Nephron progenitor cell (in vitro differentiated cells): ENCODE data around the gene CCDC85C.

Experiments
- DNase-seq: peaks from one replicate; pipeline ENCODE4 v3.0.0; 2021
- H3K27ac Mint-ChIP-seq: 2 replicates; pipeline ENCODE4 v1.8.0; 2021; ENCODE audit warnings: mild to moderate bottlenecking, moderate library complexity, mixed read lengths
- H3K27me3 Mint-ChIP-seq: 2 replicates; pipeline ENCODE4 v1.8.0; 2021; ENCODE audit warnings: mild to moderate bottlenecking, low read depth, mixed read lengths; ENCODE audit not compliant: poor library complexity
- H3K36me3 Mint-ChIP-seq: 2 replicates; pipeline ENCODE4 v1.8.0; 2021; ENCODE audit warnings: low read depth, mixed read lengths
- H3K4me1 Mint-ChIP-seq: 2 replicates; pipeline ENCODE4 v1.8.0; 2021; ENCODE audit warnings: mixed read lengths
- H3K4me3 Mint-ChIP-seq: 2 replicates; pipeline ENCODE4 v1.8.0; 2021; ENCODE audit warnings: mild to moderate bottlenecking, moderate library complexity, mixed read lengths
- H3K9me3 Mint-ChIP-seq: 2 replicates; pipeline ENCODE4 v1.8.0; 2021; ENCODE audit warnings: mild to moderate bottlenecking, moderate library complexity, mixed read lengths
- CTCF ChIP-seq: fragments of 200-600 bp; sonication (generic); IDR thresholded peaks from 2 replicates; pipeline ENCODE4 v1.5.0; 2021; ENCODE audit warnings: antibody characterized with exemption

Gene CCDC85C

GRCh38 chr14:99579903-99580571, 24.0 kb downstream of the CCDC85C start:
- H3K4me1 Mint-ChIP-seq = peaks cover 84% of the 10 kb centered on the region
- DNase-seq = peak; percentile 63
- H3K27ac Mint-ChIP-seq = peak overlapping the region; percentile 59
- H3K27me3 Mint-ChIP-seq = no peaks in the 10 kb centered on the region
- TF ChIP-seq CTCF = no peak
- H3K36me3 Mint-ChIP-seq = no peaks in the 10 kb centered on the region
- H3K9me3 Mint-ChIP-seq = no peaks in the 10 kb centered on the region
- H3K4me3 Mint-ChIP-seq = no peak overlapping the region

GRCh38 chr14:99579120-99579836, 24.7 kb downstream of the CCDC85C start:
- H3K27me3 Mint-ChIP-seq = no peaks in the 10 kb centered on the region
- DNase-seq = no peak
- H3K27ac Mint-ChIP-seq = peak overlapping the region; percentile 59
- peaks cover 84% of the 10 kb centered on the region for H3K4me1 Mint-ChIP-seq
- TF ChIP-seq CTCF = no peak
- H3K36me3 Mint-ChIP-seq = no peaks in the 10 kb centered on the region
- H3K9me3 Mint-ChIP-seq = no peaks in the 10 kb centered on the region
- no peak overlapping the region for H3K4me3 Mint-ChIP-seq

GRCh38 chr14:99578541-99579101, 25.4 kb downstream of the CCDC85C start:
- Mint-ChIP-seq H3K27me3 (no peaks in the 10 kb centered on the region), H3K4me1 (peaks cover 84% of the 10 kb centered on the region), H3K9me3 (no peaks in the 10 kb centered on the region), H3K36me3 (no peaks in the 10 kb centered on the region), H3K4me3 (no peak overlapping the region), H3K27ac (no peak overlapping the region)
- TF ChIP-seq CTCF = no peak
- DNase-seq = no peak

GRCh38 chr14:99576761-99577705, 27.0 kb downstream of the CCDC85C start:
- peaks cover 93% of the 10 kb centered on the region for H3K4me1 Mint-ChIP-seq
- TF ChIP-seq CTCF = no peak
- DNase-seq = no peak
- no peak overlapping the region for H3K4me3 Mint-ChIP-seq
- H3K36me3 Mint-ChIP-seq = no peaks in the 10 kb centered on the region
- H3K27me3 Mint-ChIP-seq = no peaks in the 10 kb centered on the region
- peak overlapping the region; percentile 63 for H3K27ac Mint-ChIP-seq
- H3K9me3 Mint-ChIP-seq = no peaks in the 10 kb centered on the region

- no peak for DNase-seq
- no peaks in the 10 kb centered on the region for H3K9me3 Mint-ChIP-seq
- no peaks in the 10 kb centered on the region for H3K27me3 Mint-ChIP-seq
- peaks cover 94% of the 10 kb centered on the region for H3K4me1 Mint-ChIP-seq
- H3K4me3 Mint-ChIP-seq = no peak overlapping the region
- no peak for TF ChIP-seq CTCF
- no peaks in the 10 kb centered on the region for H3K36me3 Mint-ChIP-seq
- H3K27ac Mint-ChIP-seq = no peak overlapping the region
Observed at GRCh38 chr14:99576304-99576703, 27.7 kb downstream of the CCDC85C start.
